Gastroesophageal sphincter (tissue), 4 donors: ENCODE measurements around the gene METTL26. TPM values are rescaled to one million over a fixed set of nuclear protein-coding genes. Genes with fewer than 3 reads are reported as not detected.

ENCODE experiments used
- ATAC-seq: fragments of 150-250 bp; one replicate; pipeline ENCODE4 v1.9.1; 2016; ENCODE audit warnings: mild to moderate bottlenecking, moderate library complexity
- H3K27ac ChIP-seq, 4 donors: fragments of 200-600 bp; sonication (generic) in 3 of 4; 1 replicate in 3 of 4; 2 replicates in 1 of 4; pipeline ENCODE4 v1.5.1; 2016 to 2019
- H3K27me3 ChIP-seq: fragments of 200-600 bp; sonication (generic); one replicate; pipeline ENCODE4 v1.5.1; 2019
- H3K36me3 ChIP-seq, 2 donors: fragments of 200-600 bp; sonication (generic); one replicate each; pipeline ENCODE4 v1.5.1; 2019; ENCODE audit warnings: control low read depth in 1 of 2
- H3K4me1 ChIP-seq, 3 donors: fragments of 200-600 bp; sonication (generic); 1 replicate in 2 of 3; 2 replicates in 1 of 3; pipeline ENCODE4 v1.5.1; 2016 to 2019; ENCODE audit warnings: control low read depth in 2 of 3
- H3K4me3 ChIP-seq, 2 donors: fragments of 200-600 bp; sonication (generic); one replicate each; pipeline ENCODE4 v1.5.1; 2019; ENCODE audit warnings: mild to moderate bottlenecking in 1 of 2, moderate library complexity in 1 of 2
- H3K9me3 ChIP-seq, 3 donors: fragments of 200-600 bp; sonication (generic); one replicate each; pipeline ENCODE4 v1.5.1; 2017 to 2019; ENCODE audit warnings: control low read depth in 2 of 3
- EP300 ChIP-seq: sonication (generic); formaldehyde crosslinking; IDR thresholded peaks from one replicate; pipeline ENCODE4 v1.6.1; 2017; ENCODE audit warnings: antibody characterized with exemption, mild to moderate bottlenecking
- POLR2A ChIP-seq, 2 donors: fragments of 450-650 bp; IDR thresholded peaks; one replicate each; pipeline ENCODE4 v1.6.1; 2017; ENCODE audit warnings: antibody characterized with exemption in 2 of 2, mild to moderate bottlenecking in 2 of 2, moderate library complexity in 1 of 2
- POLR2AphosphoS5 ChIP-seq: sonication (generic); formaldehyde crosslinking; IDR thresholded peaks from one replicate; pipeline ENCODE4 v1.6.1; 2017; ENCODE audit warnings: antibody characterized with exemption
- WGBS, 2 donors: methylation state at CpG; one replicate each; pipeline ENCODE4 v1.1.5; 2018; ENCODE audit warnings: low coverage in 1 of 2; 5-methylcytosine and 5-hydroxymethylcytosine counted together
- total RNA-seq, 4 donors: library from RNA; depleted of rRNA; stranded (reverse); fragments of >200 nt; gene quantifications; one replicate each; pipeline ENCODE4 v1.1.0, GENCODE V29; 2016
- TF ChIP-seq, protein P1 (sequence below), 4 experiments: fragments of 200-600 bp in 2 of 4; fragments of 450-650 bp in 2 of 4; sonication (generic) in 1 of 4; IDR thresholded peaks; one replicate each; pipeline ENCODE4 v1.5.1; 2017 to 2019; ENCODE audit warnings: antibody characterized with exemption in 4 of 4, mild to moderate bottlenecking in 2 of 4, moderate library complexity in 2 of 4

METTL26 gene
- total RNA-seq, 4 donors from 2014 or later = 94.8 to 146 (median 112) TPM

GRCh38 chr16:634051-634670, 1.9 kb downstream of the METTL26 start:
- H3K4me3 ChIP-seq = no peak overlapping the region
- H3K4me1 ChIP-seq = peaks cover 2 to 63% (median 35%) of the 10 kb centered on the region in 3 donors
- WGBS, 2 donors = no CpG with 5 or more reads among the region's 22 CpGs
- peaks cover 19% of the 10 kb centered on the region for H3K27me3 ChIP-seq
- TF ChIP-seq, protein P1, sequence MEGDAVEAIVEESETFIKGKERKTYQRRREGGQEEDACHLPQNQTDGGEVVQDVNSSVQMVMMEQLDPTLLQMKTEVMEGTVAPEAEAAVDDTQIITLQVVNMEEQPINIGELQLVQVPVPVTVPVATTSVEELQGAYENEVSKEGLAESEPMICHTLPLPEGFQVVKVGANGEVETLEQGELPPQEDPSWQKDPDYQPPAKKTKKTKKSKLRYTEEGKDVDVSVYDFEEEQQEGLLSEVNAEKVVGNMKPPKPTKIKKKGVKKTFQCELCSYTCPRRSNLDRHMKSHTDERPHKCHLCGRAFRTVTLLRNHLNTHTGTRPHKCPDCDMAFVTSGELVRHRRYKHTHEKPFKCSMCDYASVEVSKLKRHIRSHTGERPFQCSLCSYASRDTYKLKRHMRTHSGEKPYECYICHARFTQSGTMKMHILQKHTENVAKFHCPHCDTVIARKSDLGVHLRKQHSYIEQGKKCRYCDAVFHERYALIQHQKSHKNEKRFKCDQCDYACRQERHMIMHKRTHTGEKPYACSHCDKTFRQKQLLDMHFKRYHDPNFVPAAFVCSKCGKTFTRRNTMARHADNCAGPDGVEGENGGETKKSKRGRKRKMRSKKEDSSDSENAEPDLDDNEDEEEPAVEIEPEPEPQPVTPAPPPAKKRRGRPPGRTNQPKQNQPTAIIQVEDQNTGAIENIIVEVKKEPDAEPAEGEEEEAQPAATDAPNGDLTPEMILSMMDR (IDR thresholded peaks at IDR 0.05) = no peak
- TF ChIP-seq POLR2AphosphoS5 = no peak
- no peak for TF ChIP-seq POLR2A (IDR thresholded peaks at IDR 0.05)
- no peak for TF ChIP-seq EP300
- H3K27ac ChIP-seq = no peak overlapping the region
- no peak for ATAC-seq
- H3K36me3 ChIP-seq = peaks cover 0 to 27% of the 10 kb centered on the region in 2 donors
- H3K9me3 ChIP-seq = no peaks in the 10 kb centered on the region

DNA sequence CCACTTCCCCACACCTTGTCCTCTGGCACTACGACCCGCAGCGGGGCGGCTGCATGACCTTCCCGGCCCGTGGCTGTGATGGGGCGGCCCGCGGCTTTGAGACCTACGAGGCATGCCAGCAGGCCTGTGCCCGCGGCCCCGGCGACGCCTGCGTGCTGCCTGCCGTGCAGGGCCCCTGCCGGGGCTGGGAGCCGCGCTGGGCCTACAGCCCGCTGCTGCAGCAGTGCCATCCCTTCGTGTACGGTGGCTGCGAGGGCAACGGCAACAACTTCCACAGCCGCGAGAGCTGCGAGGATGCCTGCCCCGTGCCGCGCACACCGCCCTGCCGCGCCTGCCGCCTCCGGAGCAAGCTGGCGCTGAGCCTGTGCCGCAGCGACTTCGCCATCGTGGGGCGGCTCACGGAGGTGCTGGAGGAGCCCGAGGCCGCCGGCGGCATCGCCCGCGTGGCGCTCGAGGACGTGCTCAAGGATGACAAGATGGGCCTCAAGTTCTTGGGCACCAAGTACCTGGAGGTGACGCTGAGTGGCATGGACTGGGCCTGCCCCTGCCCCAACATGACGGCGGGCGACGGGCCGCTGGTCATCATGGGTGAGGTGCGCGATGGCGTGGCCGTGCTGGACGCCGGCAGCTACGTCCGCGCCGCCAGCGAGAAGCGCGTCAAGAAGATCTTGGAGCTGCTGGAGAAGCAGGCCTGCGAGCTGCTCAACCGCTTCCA, 2.6 kb downstream of the METTL26 start:
- Histone ChIP-seq H3K27ac (no peak overlapping the region), H3K36me3 (peaks cover 0 to 34% of the 10 kb centered on the region in 2 donors), H3K27me3 (peaks cover 19% of the 10 kb centered on the region), H3K4me1 (peaks cover 2 to 58% (median 35%) of the 10 kb centered on the region in 3 donors), H3K4me3 (no peak overlapping the region), H3K9me3 (no peaks in the 10 kb centered on the region)
- ATAC-seq = no peak
- 94% methylated on average over 11 of the region's 74 CpGs; no CpG with 5 or more reads in 1 of the 2 donors for WGBS, 2 donors
- TF ChIP-seq EP300 (no peak), POLR2AphosphoS5 (no peak), POLR2A (IDR thresholded peaks at IDR 0.05) (no peak)
- TF ChIP-seq, protein P1 (IDR thresholded peaks at IDR 0.05) = no peak

GRCh38 chr16:632486-633335, 3.4 kb downstream of the METTL26 start:
- ATAC-seq = no peak
- WGBS, 2 donors = 100% methylated on average over 1 of the region's 67 CpGs; no CpG with 5 or more reads in 1 of the 2 donors
- TF ChIP-seq POLR2A (IDR thresholded peaks at IDR 0.05) (no peak), POLR2AphosphoS5 (no peak), EP300 (no peak)
- TF ChIP-seq, protein P1 (IDR thresholded peaks at IDR 0.05) = no peak
- Histone ChIP-seq H3K4me3 (no peak overlapping the region), H3K27ac (no peak overlapping the region), H3K4me1 (peaks cover 2 to 50% (median 33%) of the 10 kb centered on the region in 3 donors), H3K27me3 (peaks cover 19% of the 10 kb centered on the region), H3K9me3 (no peaks in the 10 kb centered on the region), H3K36me3 (peaks cover 0 to 42% of the 10 kb centered on the region in 2 donors)

DNA sequence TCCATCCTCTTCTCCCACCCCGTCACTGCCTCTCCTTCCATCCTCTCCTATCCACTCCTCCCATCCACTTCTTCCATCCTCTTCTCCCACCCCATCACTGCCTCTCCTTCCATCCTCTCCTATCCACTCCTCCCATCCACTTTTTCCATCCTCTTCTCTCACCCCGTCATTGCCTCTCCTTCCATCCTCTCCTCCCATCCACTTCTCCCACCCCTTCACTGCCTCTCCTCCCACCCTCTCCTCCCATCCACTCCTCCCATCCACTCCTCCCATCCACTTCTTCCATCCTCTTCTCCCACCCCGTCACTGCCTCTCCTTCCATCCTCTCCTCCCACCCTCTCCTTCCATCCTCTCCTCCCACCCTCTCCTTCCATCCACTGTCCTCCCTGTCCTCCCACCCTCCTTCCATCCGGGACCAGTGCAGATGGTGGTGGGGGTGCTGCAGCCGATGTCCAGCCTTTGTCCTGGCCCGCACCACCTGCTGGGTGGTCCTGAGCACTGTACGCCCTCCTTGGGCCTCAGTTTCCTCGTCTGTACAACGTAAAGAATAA, 4.2 kb downstream of the METTL26 start:
- Histone ChIP-seq H3K4me1 (peaks cover 2 to 44% (median 28%) of the 10 kb centered on the region in 3 donors), H3K4me3 (no peak overlapping the region), H3K27me3 (peaks cover 19% of the 10 kb centered on the region), H3K9me3 (no peaks in the 10 kb centered on the region), H3K36me3 (peaks cover 0 to 50% of the 10 kb centered on the region in 2 donors), H3K27ac (no peak overlapping the region)
- WGBS, 2 donors = 8 to 25% methylated on average over 2 to 3 of the region's 9 CpGs
- no peak for ATAC-seq
- TF ChIP-seq EP300 (no peak), POLR2AphosphoS5 (no peak), POLR2A (IDR thresholded peaks at IDR 0.05) (no peak)
- TF ChIP-seq, protein P1 (IDR thresholded peaks at IDR 0.05) = no peak
